HepG2 (cell line): ENCODE measurements around the gene ZNF334. TPM values are rescaled to one million over a fixed set of nuclear protein-coding genes. Genes with fewer than 3 reads are reported as not detected.

Source experiments
- AHR ChIP-seq: IDR thresholded peaks from 2 replicates; pipeline ENCODE4 v1.6.1; 2018; ENCODE audit warnings: missing genetic modification reagents, missing compliant biosample characterization
- EP300 ChIP-seq, 3 experiments: sonication (generic) in 1 of 3; formaldehyde crosslinking in 1 of 3; IDR thresholded peaks; 2 replicates each; pipeline versions ENCODE4 v1.5.1 to v1.6.1; 2011 to 2020; ENCODE audit warnings: low read depth in 2 of 3, low read length in 2 of 3, borderline replicate concordance in 1 of 3, improper control_type of control experiment in 1 of 3, mild to moderate bottlenecking in 1 of 3, missing genetic modification reagents in 1 of 3, moderate library complexity in 1 of 3
- MTF1 ChIP-seq: sonication (generic); formaldehyde crosslinking; IDR thresholded peaks from 2 replicates; pipeline ENCODE4 v1.5.0; 2020; ENCODE audit warnings: missing genetic modification reagents
- PITX1 ChIP-seq: sonication (generic); formaldehyde crosslinking; IDR thresholded peaks from 2 replicates; pipeline ENCODE4 v1.5.1; 2020; ENCODE audit warnings: mild to moderate bottlenecking, missing genetic modification reagents
- PRMT3 ChIP-seq: sonication (generic); formaldehyde crosslinking; IDR thresholded peaks from 2 replicates; pipeline ENCODE4 v1.8.1; 2022; ENCODE audit warnings: low read depth, mild to moderate bottlenecking, moderate library complexity, missing genetic modification reagents, borderline replicate concordance
- SALL2 ChIP-seq: sonication (generic); formaldehyde crosslinking; IDR thresholded peaks from 2 replicates; pipeline ENCODE4 v1.8.1; 2023; ENCODE audit warnings: mild to moderate bottlenecking, missing genetic modification reagents, inconsistent platforms
- ZNF235 ChIP-seq: sonication (generic); formaldehyde crosslinking; IDR thresholded peaks from 2 replicates; pipeline ENCODE4 v1.8.1; 2023; ENCODE audit warnings: mild to moderate bottlenecking, missing genetic modification reagents, borderline replicate concordance
- ZNF335 ChIP-seq: sonication (generic); formaldehyde crosslinking; IDR thresholded peaks from 2 replicates; pipeline ENCODE4 v1.4.0; 2020; ENCODE audit warnings: missing genetic modification reagents
- ZNF496 ChIP-seq: sonication (generic); formaldehyde crosslinking; IDR thresholded peaks from 2 replicates; pipeline ENCODE4 v1.8.1; 2023; ENCODE audit warnings: mild to moderate bottlenecking, moderate library complexity, missing genetic modification reagents; ENCODE audit not compliant: insufficient replicate concordance
- ZNF549 ChIP-seq: sonication (generic); formaldehyde crosslinking; IDR thresholded peaks from 2 replicates; pipeline ENCODE4 v1.5.0; 2020; ENCODE audit warnings: missing genetic modification reagents
- polyA plus RNA-seq, 8 experiments: library from polyadenylated mRNA; depleted of rRNA in 3 of 8; stranded (reverse) in 7 of 8; unstranded in 1 of 8; fragments of >200 nt; fragmentation: Illumina TruSeq in 4 of 8; extraction: Trizol in 4 of 8; gene quantifications; 2 replicates each; pipeline versions ENCODE4 v1.2.1 to v1.2.3, GENCODE V29; 2011 to 2016; ENCODE audit warnings: low read depth in 4 of 8, missing spikeins in 1 of 8, mixed read lengths in 1 of 8; ENCODE audit not compliant: insufficient read depth in 1 of 8
- total RNA-seq, 5 experiments: library from RNA; depleted of rRNA; stranded (reverse); fragments of >200 nt; fragmentation: Illumina TruSeq; extraction: Trizol; gene quantifications; 2 replicates each; pipeline ENCODE4 v1.2.3, GENCODE V29; 2016; ENCODE audit warnings: low read depth in 1 of 5
- TF ChIP-seq, protein P1 (sequence below): sonication (generic); formaldehyde crosslinking; IDR thresholded peaks from 2 replicates; pipeline ENCODE4 v1.5.0; 2020; ENCODE audit warnings: mild to moderate bottlenecking, missing genetic modification reagents, borderline replicate concordance
- TF ChIP-seq, protein P2 (sequence below): sonication (generic); formaldehyde crosslinking; IDR thresholded peaks from 2 replicates; pipeline ENCODE4; 2020; ENCODE audit warnings: missing genetic modification reagents, mild to moderate bottlenecking, borderline replicate concordance
- TF ChIP-seq, protein P3 (sequence below): sonication (generic); formaldehyde crosslinking; IDR thresholded peaks from 2 replicates; pipeline ENCODE4 v1.4.0; 2020; ENCODE audit warnings: mild to moderate bottlenecking, missing genetic modification reagents, borderline replicate concordance
- TF ChIP-seq, protein P4 (sequence below): sonication (generic); formaldehyde crosslinking; IDR thresholded peaks from 2 replicates; pipeline ENCODE4 v1.4.0; 2020; ENCODE audit warnings: missing genetic modification reagents, mild to moderate bottlenecking, borderline replicate concordance
- TF ChIP-seq, protein P5 (sequence below): IDR thresholded peaks from 2 replicates; pipeline ENCODE4 v1.6.1; 2016; ENCODE audit warnings: missing compliant biosample characterization, missing genetic modification reagents, borderline replicate concordance

The ZNF334 gene
- total and polyA plus RNA-seq, 2 of the 13 experiments (the other 11 are each of a cell fraction or from before 2014, with no cell fraction given): 4.8 to 7.8 TPM

DNA sequence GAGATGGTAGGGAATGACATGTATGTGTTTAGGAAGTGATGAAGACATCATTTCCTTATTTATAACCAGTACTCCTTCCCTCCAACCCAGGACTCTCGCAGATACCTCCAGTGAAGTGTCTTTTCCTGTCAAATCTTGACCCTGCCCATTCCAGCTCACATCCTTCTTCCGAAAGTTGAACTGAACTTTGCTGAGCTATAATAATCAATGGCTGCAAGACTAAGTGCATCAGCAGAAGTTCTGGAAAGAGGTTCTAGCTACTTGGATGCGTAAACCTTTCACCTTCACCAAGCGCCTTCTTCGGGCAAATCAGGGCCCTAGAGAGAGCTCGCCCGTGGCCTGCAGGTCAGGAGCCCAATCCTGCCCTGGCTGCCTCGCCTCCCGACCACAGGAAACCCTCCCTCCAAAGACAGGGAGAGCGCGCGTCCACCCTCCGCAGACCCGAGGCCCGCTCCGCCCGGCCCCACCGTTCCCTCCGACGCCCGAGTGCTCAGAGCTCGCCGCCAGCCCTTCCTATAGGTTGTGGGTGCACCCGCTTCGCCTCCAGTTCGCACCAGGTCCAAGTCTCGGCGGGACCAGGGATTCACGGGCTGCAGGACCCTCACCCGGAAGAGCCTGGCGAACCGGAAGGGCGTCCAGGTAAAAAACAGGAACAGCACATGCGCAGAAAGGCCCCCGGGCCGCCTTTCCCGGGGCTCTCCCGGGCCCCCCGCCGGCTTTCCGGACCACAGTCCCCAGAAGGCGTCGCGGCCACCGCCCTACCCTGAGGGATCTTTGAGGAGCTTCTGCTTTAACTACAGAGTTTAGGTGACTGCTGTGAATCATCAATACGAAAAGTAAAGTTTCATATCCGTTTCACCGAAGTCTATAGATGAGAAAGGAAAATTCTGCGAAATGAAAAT is at the start of gene ZNF334 (continued):
- TF ChIP-seq, protein P1, sequence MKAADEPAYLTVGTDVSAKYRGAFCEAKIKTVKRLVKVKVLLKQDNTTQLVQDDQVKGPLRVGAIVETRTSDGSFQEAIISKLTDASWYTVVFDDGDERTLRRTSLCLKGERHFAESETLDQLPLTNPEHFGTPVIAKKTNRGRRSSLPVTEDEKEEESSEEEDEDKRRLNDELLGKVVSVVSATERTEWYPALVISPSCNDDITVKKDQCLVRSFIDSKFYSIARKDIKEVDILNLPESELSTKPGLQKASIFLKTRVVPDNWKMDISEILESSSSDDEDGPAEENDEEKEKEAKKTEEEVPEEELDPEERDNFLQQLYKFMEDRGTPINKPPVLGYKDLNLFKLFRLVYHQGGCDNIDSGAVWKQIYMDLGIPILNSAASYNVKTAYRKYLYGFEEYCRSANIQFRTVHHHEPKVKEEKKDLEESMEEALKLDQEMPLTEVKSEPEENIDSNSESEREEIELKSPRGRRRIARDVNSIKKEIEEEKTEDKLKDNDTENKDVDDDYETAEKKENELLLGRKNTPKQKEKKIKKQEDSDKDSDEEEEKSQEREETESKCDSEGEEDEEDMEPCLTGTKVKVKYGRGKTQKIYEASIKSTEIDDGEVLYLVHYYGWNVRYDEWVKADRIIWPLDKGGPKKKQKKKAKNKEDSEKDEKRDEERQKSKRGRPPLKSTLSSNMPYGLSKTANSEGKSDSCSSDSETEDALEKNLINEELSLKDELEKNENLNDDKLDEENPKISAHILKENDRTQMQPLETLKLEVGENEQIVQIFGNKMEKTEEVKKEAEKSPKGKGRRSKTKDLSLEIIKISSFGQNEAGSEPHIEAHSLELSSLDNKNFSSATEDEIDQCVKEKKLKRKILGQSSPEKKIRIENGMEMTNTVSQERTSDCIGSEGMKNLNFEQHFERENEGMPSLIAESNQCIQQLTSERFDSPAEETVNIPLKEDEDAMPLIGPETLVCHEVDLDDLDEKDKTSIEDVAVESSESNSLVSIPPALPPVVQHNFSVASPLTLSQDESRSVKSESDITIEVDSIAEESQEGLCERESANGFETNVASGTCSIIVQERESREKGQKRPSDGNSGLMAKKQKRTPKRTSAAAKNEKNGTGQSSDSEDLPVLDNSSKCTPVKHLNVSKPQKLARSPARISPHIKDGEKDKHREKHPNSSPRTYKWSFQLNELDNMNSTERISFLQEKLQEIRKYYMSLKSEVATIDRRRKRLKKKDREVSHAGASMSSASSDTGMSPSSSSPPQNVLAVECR (CRISPR knock-in tag): peak; percentile 73
- TF ChIP-seq, protein P2, sequence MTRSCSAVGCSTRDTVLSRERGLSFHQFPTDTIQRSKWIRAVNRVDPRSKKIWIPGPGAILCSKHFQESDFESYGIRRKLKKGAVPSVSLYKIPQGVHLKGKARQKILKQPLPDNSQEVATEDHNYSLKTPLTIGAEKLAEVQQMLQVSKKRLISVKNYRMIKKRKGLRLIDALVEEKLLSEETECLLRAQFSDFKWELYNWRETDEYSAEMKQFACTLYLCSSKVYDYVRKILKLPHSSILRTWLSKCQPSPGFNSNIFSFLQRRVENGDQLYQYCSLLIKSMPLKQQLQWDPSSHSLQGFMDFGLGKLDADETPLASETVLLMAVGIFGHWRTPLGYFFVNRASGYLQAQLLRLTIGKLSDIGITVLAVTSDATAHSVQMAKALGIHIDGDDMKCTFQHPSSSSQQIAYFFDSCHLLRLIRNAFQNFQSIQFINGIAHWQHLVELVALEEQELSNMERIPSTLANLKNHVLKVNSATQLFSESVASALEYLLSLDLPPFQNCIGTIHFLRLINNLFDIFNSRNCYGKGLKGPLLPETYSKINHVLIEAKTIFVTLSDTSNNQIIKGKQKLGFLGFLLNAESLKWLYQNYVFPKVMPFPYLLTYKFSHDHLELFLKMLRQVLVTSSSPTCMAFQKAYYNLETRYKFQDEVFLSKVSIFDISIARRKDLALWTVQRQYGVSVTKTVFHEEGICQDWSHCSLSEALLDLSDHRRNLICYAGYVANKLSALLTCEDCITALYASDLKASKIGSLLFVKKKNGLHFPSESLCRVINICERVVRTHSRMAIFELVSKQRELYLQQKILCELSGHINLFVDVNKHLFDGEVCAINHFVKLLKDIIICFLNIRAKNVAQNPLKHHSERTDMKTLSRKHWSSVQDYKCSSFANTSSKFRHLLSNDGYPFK: peak; percentile 61; the same call in 1 of the 2 replicates
- TF ChIP-seq, protein P3, sequence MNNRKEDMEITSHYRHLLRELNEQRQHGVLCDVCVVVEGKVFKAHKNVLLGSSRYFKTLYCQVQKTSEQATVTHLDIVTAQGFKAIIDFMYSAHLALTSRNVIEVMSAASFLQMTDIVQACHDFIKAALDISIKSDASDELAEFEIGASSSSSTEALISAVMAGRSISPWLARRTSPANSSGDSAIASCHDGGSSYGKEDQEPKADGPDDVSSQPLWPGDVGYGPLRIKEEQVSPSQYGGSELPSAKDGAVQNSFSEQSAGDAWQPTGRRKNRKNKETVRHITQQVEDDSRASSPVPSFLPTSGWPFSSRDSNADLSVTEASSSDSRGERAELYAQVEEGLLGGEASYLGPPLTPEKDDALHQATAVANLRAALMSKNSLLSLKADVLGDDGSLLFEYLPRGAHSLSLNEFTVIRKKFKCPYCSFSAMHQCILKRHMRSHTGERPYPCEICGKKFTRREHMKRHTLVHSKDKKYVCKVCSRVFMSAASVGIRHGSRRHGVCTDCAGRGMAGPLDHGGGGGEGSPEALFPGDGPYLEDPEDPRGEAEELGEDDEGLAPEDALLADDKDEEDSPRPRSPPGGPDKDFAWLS (CRISPR knock-in tag): no peak
- no peak for TF ChIP-seq ZNF549 (CRISPR knock-in tag)
- TF ChIP-seq EP300 (IDR thresholded peaks at IDR 0.05; ENCODE audit: low read depth in 2 of 2, low read length in 2 of 2): no peak
- no peak for TF ChIP-seq EP300 (CRISPR knock-in tag; IDR thresholded peaks at IDR 0.05; ENCODE audit: borderline replicate concordance)
- TF ChIP-seq AHR: peak; percentile 63; the same call in 1 of the 2 replicates
- no peak for TF ChIP-seq MTF1 (CRISPR knock-in tag)
- no peak for TF ChIP-seq PITX1 (CRISPR knock-in tag)
- TF ChIP-seq, protein P4, sequence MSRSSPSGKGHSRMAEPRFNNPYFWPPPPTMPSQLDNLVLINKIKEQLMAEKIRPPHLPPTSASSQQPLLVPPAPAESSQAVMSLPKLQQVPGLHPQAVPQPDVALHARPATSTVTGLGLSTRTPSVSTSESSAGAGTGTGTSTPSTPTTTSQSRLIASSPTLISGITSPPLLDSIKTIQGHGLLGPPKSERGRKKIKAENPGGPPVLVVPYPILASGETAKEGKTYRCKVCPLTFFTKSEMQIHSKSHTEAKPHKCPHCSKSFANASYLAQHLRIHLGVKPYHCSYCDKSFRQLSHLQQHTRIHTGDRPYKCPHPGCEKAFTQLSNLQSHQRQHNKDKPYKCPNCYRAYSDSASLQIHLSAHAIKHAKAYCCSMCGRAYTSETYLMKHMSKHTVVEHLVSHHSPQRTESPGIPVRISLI (CRISPR knock-in tag): peak; percentile 87
- TF ChIP-seq ZNF335 (CRISPR knock-in tag): peak; percentile 79
- TF ChIP-seq SALL2 (CRISPR knock-in tag): 0 out of 2 replicates have a peak, but pooled peaks have one; percentile 62
- TF ChIP-seq ZNF496 (CRISPR knock-in tag): no peak
- TF ChIP-seq, protein P5, sequence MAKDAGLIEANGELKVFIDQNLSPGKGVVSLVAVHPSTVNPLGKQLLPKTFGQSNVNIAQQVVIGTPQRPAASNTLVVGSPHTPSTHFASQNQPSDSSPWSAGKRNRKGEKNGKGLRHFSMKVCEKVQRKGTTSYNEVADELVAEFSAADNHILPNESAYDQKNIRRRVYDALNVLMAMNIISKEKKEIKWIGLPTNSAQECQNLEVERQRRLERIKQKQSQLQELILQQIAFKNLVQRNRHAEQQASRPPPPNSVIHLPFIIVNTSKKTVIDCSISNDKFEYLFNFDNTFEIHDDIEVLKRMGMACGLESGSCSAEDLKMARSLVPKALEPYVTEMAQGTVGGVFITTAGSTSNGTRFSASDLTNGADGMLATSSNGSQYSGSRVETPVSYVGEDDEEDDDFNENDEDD (CRISPR knock-in tag): 0 out of 2 replicates have a peak, but pooled peaks have one; percentile 31
- TF ChIP-seq PRMT3 (CRISPR knock-in tag): no peak
- TF ChIP-seq ZNF235 (CRISPR knock-in tag): peak; percentile 63; the same call in 1 of the 2 replicates
